GM13976 (cell line): ENCODE data around the gene KLHDC1.
"Not testable (repeated sequence)": the region's sequence is repeated elsewhere in the genome, so short reads cannot be mapped to it uniquely, and the experiment has no call there.

Experiments used
- DNase-seq: peaks from one replicate; pipeline ENCODE4 v3.0.0; 2012; ENCODE audit warnings: low spot score
- in situ Hi-C: fragments of 300-500 bp; cut with MboI; formaldehyde crosslinking; loops from one replicate; pipeline ENCODE4 v1.12.0; 2022; ENCODE audit warnings: low sequenced_read_pairs, mixed read lengths, inconsistent platforms; ENCODE audit not compliant: unreplicated experiment
- TF ChIP-seq, protein P1 (sequence below): IDR thresholded peaks from 2 replicates; pipeline ENCODE4 v1.5.1; 2012; ENCODE audit warnings: borderline replicate concordance, mild to moderate bottlenecking; ENCODE audit not compliant: insufficient read depth; ENCODE audit errors: extremely low read depth, missing control alignments, control extremely low read depth

KLHDC1 gene

GRCh38 chr14:49691031-49691430 lies 1.9 kb upstream of the KLHDC1 start:
- no peak for DNase-seq
- TF ChIP-seq, protein P1, sequence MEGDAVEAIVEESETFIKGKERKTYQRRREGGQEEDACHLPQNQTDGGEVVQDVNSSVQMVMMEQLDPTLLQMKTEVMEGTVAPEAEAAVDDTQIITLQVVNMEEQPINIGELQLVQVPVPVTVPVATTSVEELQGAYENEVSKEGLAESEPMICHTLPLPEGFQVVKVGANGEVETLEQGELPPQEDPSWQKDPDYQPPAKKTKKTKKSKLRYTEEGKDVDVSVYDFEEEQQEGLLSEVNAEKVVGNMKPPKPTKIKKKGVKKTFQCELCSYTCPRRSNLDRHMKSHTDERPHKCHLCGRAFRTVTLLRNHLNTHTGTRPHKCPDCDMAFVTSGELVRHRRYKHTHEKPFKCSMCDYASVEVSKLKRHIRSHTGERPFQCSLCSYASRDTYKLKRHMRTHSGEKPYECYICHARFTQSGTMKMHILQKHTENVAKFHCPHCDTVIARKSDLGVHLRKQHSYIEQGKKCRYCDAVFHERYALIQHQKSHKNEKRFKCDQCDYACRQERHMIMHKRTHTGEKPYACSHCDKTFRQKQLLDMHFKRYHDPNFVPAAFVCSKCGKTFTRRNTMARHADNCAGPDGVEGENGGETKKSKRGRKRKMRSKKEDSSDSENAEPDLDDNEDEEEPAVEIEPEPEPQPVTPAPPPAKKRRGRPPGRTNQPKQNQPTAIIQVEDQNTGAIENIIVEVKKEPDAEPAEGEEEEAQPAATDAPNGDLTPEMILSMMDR, result no peak
- in situ Hi-C loops, result no loop called here

- DNase-seq, result no peak
- TF ChIP-seq, protein P1, result no peak
- in situ Hi-C loops, result no loop called here
Measured at GRCh38 chr14:49692193-49692757, 645 bp upstream of the KLHDC1 start.

DNA sequence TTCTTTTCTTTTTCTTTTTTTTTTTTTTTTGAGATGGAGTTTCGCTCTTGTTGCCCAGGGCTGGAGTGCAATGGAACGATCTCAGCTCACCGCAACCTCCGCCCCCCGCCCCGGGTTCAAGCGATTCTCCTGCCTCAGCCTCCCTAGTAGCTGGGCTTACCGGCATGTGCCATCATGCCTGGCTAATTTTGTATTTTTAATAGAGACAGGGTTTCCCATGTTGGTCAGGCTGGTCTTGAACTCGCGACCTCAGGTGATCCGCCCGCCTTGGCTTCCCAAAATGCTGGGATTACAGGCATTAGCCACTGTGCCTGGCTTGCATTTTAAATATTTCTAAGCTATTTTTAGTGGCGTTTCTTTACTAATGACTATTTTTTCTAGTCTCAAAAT lies 810 bp downstream of the KLHDC1 start:
- in situ Hi-C loops, DNase-seq: not testable (repeated sequence)

DNA sequence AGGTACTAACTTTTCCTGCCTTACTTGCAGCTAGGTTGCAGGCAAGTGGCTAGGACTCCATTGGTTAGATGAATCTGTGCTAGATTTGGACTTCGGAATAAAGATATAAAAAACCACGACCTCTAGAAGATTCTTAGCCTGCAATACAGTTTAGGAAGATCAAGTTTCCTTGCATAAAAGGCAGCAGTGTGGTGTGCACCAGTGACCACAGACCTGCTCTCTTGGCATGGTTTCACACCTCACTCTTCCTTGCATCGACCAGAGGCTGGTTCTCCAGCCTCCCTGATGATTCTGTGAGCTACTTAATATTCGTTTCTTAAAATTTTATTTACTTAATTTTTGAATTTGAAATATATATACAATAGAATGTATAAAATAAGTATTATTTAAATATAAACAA lies 9.8 kb downstream of the KLHDC1 start:
- in situ Hi-C loops, result no loop called here
- DNase-seq, result no peak
- TF ChIP-seq, protein P1, result no peak

DNA sequence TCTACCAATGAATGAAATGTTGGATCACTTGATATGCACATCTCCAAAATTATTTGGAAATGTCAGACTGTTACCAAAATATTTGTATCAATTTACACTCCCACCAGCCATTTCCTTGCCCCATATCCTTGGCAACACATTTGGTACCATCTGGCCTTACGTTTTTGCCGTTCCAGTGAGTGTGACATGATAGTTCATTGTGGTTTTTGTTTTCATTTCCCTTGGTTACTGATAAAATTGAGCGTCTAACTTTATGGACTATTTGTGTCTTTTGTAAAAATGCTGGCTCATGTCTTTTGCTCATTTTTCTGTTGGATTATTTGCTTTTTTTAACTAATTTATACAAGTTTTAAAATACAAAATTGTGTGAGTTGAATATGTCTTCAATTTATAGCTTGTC lies 11.0 kb downstream of the KLHDC1 start:
- TF ChIP-seq, protein P1, result no peak
- in situ Hi-C loops, result no loop called here
- DNase-seq, result no peak

GRCh38 chr14:49704471-49704870 lies 11.6 kb downstream of the KLHDC1 start:
- DNase-seq, in situ Hi-C loops: not testable (repeated sequence)

DNA sequence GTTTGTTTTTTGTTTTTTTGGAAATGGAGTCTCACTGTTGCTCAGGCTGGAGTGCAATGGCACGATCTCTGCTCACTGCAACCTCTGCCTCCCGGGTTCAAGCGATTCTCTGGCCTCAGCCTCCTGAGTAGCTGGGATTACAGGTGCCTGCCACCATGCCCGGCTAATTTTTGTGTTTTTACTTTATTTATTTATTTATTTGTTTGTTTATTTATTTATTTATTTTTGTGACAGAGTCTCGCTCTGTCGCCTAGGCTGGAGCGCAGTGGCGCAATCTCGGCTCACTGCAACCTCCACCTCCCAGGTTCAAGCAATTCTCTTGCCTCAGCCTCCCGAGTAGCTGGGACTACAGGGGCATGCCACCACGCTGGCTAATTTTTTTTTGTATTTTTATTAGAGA lies 18.1 kb downstream of the KLHDC1 start:
- DNase-seq, in situ Hi-C loops: not testable (repeated sequence)

GRCh38 chr14:49720744-49721143 lies 27.8 kb downstream of the KLHDC1 start:
- TF ChIP-seq, protein P1, result no peak
- no peak for DNase-seq
- in situ Hi-C loops, result no loop called here

DNA sequence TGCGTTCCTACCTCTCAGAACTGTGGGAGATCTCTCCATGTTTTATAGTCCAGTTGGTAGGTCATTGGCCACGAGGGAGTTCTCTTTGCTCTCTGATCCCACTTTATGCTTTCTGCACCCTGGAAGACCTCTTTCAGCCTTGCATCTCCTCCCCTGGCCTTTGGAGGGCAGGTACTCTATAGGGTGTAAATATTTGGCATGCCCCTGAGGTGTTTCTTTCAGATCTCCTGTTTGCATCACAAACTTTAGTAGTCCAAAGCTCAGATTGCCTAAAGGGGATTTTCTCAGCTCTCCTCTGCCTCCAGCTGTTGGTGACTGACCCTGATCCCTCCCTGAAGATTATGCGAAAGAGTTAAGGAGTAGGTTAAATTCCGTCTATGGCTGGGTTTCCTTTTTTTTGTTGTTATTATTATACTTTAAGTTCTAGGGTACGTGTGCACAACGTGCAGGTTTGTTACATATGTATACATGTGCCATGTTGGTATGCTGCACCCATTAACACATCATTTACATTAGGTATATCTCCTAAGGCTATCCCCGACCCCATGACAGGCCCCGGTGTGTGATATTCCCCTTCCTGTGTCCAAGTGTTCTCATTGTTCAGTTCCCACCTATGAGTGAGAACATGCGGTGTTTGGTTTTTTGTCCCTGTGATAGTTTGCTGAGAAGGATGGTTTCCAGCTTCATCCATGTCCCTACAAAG lies 29.0 kb downstream of the KLHDC1 start:
- in situ Hi-C loops, DNase-seq: not testable (repeated sequence)
